Natural killer cell (primary cell): Measurements from ENCODE around the gene SYS1. TPM values are rescaled to one million over a fixed set of nuclear protein-coding genes. Genes with fewer than 3 reads are reported as not detected.

Source experiments
- ATAC-seq, 3 donors: fragments of 150-1000 bp in 2 of 3; fragments of 200-7000 bp in 1 of 3; cut with Tn5 transposase; 1 replicate in 1 of 3; 2 replicates in 2 of 3; pipeline ENCODE4 v1.10.0; 2021; ENCODE audit warnings: mild to moderate bottlenecking in 2 of 3, moderate library complexity in 2 of 3
- DNase-seq, 2 donors: peaks; one replicate each; pipeline versions ENCODE4 v3.0.0 to v3.0.0-alpha.2; 2013 to 2021; ENCODE audit warnings: mixed read lengths in 1 of 2
- H3K27ac ChIP-seq: one replicate; pipeline ENCODE4 v1.5.1; 2013; ENCODE audit warnings: mild to moderate bottlenecking, low read length
- H3K27me3 ChIP-seq: one replicate; pipeline ENCODE4 v1.6.1; 2013; ENCODE audit warnings: low read length; ENCODE audit not compliant: control insufficient read depth, insufficient read depth
- H3K36me3 ChIP-seq: one replicate; pipeline ENCODE4 v1.6.1; 2013; ENCODE audit warnings: low read length; ENCODE audit not compliant: control insufficient read depth, insufficient read depth
- H3K4me1 ChIP-seq: one replicate; pipeline ENCODE4 v1.6.1; 2013; ENCODE audit warnings: low read length; ENCODE audit not compliant: control insufficient read depth, insufficient read depth
- H3K4me3 ChIP-seq: one replicate; pipeline ENCODE4 v1.5.1; 2013; ENCODE audit warnings: low read length
- H3K9me3 ChIP-seq: one replicate; pipeline ENCODE4 v1.6.1; 2013; ENCODE audit warnings: low read length; ENCODE audit not compliant: control insufficient read depth, insufficient read depth
- H3K27ac Mint-ChIP-seq, 2 donors: one replicate each; pipeline ENCODE4 v1.8.0; 2022; ENCODE audit warnings: mild to moderate bottlenecking in 2 of 2, mixed read lengths in 2 of 2, moderate library complexity in 1 of 2
- H3K27me3 Mint-ChIP-seq, 2 donors: one replicate each; pipeline ENCODE4 v1.8.0; 2022; ENCODE audit warnings: low read depth in 2 of 2, mixed read lengths in 2 of 2
- H3K36me3 Mint-ChIP-seq: one replicate; pipeline ENCODE4 v1.8.0; 2022; ENCODE audit warnings: mixed read lengths
- H3K4me1 Mint-ChIP-seq, 2 donors: one replicate each; pipeline ENCODE4 v1.8.0; 2022; ENCODE audit warnings: mixed read lengths in 2 of 2
- H3K4me3 Mint-ChIP-seq: one replicate; pipeline ENCODE4 v1.8.0; 2022; ENCODE audit warnings: mild to moderate bottlenecking, moderate library complexity, mixed read lengths
- H3K9me3 Mint-ChIP-seq, 2 donors: one replicate each; pipeline ENCODE4 v1.8.0; 2022; ENCODE audit warnings: mixed read lengths in 2 of 2
- CTCF ChIP-seq: fragments of 200-600 bp; IDR thresholded peaks from one replicate; pipeline ENCODE4 v1.8.0; 2022; ENCODE audit warnings: antibody characterized with exemption
- WGBS: methylation state at CpG from one replicate; pipeline ENCODE4 v1.1.7; 2013; ENCODE audit warnings: missing lambda C conversion rate; ENCODE audit not compliant: insufficient coverage; 5-methylcytosine and 5-hydroxymethylcytosine counted together
- intact Hi-C: fragments of 100-400 bp; cut with micrococcal nuclease; formaldehyde crosslinking; loops from one replicate; pipeline ENCODE4 v1.14.2; 2022
- total RNA-seq, 4 donors: library from RNA; stranded (reverse); fragments of 120-200 nt in 1 of 4; gene quantifications; one replicate each; pipeline versions ENCODE4 v1.2.3 to v1.2.4, GENCODE V29; 2013 to 2022

The SYS1 gene
- total RNA-seq, 3 donors from 2014 or later (not counting 1 experiment from before 2014, with no cell fraction given): 73.8 to 77.4 (median 74.0) TPM

GRCh38 chr20:45407067-45407745 is 44.2 kb downstream of the SYS1 start:
- Histone ChIP-seq H3K36me3 (peaks cover 2% of the 10 kb centered on the region), H3K4me3 (peak overlapping the region; percentile 64), H3K27ac (peak overlapping the region; percentile 20), H3K9me3 (no peaks in the 10 kb centered on the region), H3K4me1 (peaks cover 20% of the 10 kb centered on the region), H3K27me3 (no peaks in the 10 kb centered on the region)
- H3K27ac Mint-ChIP-seq: peak overlapping the region; percentile 63 to 86
- 45% methylated on average over 28 of the region's 30 CpGs for WGBS
- intact Hi-C loops: no loop called here
- DNase-seq: peak in 1 of 2 donors; percentile 52
- H3K27me3 Mint-ChIP-seq: peaks cover 0 to 3% of the 10 kb centered on the region in 2 donors
- peaks cover 7 to 32% of the 10 kb centered on the region in 2 donors for H3K4me1 Mint-ChIP-seq
- no peaks in the 10 kb centered on the region for H3K36me3 Mint-ChIP-seq
- no peak for TF ChIP-seq CTCF
- H3K4me3 Mint-ChIP-seq: peak overlapping the region; percentile 84
- ATAC-seq: no peak
- H3K9me3 Mint-ChIP-seq: no peaks in the 10 kb centered on the region

- H3K27me3 Mint-ChIP-seq: peaks cover 0 to 3% of the 10 kb centered on the region in 2 donors
- H3K4me3 ChIP-seq: peak within 1 kb of the TSS; percentile 64
- H3K27ac Mint-ChIP-seq: peak within 1 kb of the TSS; percentile 63 to 86
- H3K36me3 ChIP-seq: peaks cover 2% of the 10 kb centered on the region
- ATAC-seq (no peak), DNase-seq (peak in 1 of 2 donors; percentile 75)
- peak within 1 kb of the TSS; percentile 84 for H3K4me3 Mint-ChIP-seq
- H3K4me1 Mint-ChIP-seq: peaks cover 7 to 32% of the 10 kb centered on the region in 2 donors
- H3K9me3 Mint-ChIP-seq: no peaks in the 10 kb centered on the region
- no peak for TF ChIP-seq CTCF
- no peak within 1 kb of the TSS for H3K27ac ChIP-seq
- no peaks in the 10 kb centered on the region for H3K9me3 ChIP-seq
- peaks cover 20% of the 10 kb centered on the region for H3K4me1 ChIP-seq
- H3K27me3 ChIP-seq: no peaks in the 10 kb centered on the region
- no peaks in the 10 kb centered on the region for H3K36me3 Mint-ChIP-seq
- WGBS: 91% methylated on average over 19 of the region's 21 CpGs
- intact Hi-C loops: no loop called here
These were observed 45.1 kb downstream of the SYS1 start, which contains the start of gene DBNDD2 for GRCh38 chr20:45407783-45408645. DBNDD2 (plus strand) TSS chr20:45408289; CDS start chr20:45408468, 179 bp downstream.

GRCh38 chr20:45408646-45409213 is 45.8 kb downstream of the SYS1 start:
- intact Hi-C loops: no loop called here
- DNase-seq (peak in 1 of 2 donors; percentile 57), ATAC-seq (no peak)
- no peak overlapping the region for H3K27ac ChIP-seq
- Mint-ChIP-seq H3K9me3 (no peaks in the 10 kb centered on the region), H3K27me3 (no peaks in the 10 kb centered on the region), H3K36me3 (no peaks in the 10 kb centered on the region), H3K27ac (peak overlapping the region in 1 of 2 donors; percentile 51), H3K4me3 (peak overlapping the region; percentile 40), H3K4me1 (peaks cover 7 to 32% of the 10 kb centered on the region in 2 donors)
- H3K4me3 ChIP-seq: no peak overlapping the region
- no peaks in the 10 kb centered on the region for H3K9me3 ChIP-seq
- H3K36me3 ChIP-seq: peaks cover 2% of the 10 kb centered on the region
- no peaks in the 10 kb centered on the region for H3K27me3 ChIP-seq
- 31% methylated on average over 6 of the region's 7 CpGs for WGBS
- TF ChIP-seq CTCF: no peak
- peaks cover 20% of the 10 kb centered on the region for H3K4me1 ChIP-seq
